HG03571 (cell line): ENCODE measurements around the gene ABO.
"Not testable (repeated sequence)": the region's sequence is repeated elsewhere in the genome, so short reads cannot be mapped to it uniquely, and the experiment has no call there.

Source experiments
- ATAC-seq: cut with Tn5 transposase; IDR thresholded peaks from one replicate; pipeline ENCODE4 v1.9.1; 2021; ENCODE audit not compliant: unreplicated experiment

ABO gene

GRCh38 chr9:133275105-133276000, at the start of gene ABO:
TSS of gene ABO (minus strand) at chr9:133275201.
- ATAC-seq, result no peak

DNA sequence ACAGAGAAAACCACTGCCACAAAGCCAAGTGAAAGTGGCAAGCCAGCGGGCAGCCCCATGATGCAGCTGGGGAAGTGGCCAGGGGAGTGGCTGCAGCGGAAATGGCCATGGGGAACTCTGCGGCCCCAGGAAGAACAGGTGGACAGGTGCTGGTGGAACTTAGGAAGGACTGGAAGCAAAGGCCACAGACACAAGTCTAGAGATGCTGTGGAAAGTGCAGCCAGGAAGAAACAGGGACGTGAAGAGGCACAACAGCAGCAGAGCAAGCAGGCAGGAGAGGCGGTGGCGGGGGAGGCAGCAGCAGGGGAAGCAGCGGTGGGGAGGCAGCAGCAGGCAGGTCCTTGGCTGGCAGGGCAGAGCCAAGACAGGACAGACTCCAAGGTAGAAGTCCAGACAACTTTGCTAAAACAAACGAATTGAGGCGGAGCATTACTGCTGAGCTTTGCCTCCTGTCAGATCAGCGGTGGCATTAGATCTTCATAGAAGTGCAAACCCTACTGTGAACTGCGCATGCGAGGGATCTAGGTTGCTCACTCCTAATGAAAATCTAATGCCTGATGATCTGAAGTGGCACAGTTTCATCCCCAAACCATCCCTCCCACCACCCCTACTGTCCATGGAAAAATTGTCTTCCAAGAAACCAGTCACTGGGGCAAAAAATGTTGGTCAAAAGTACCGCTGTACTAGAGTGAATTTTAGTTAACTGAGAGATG, 49.1 kb upstream of the ABO start:
- ATAC-seq, result no peak

DNA sequence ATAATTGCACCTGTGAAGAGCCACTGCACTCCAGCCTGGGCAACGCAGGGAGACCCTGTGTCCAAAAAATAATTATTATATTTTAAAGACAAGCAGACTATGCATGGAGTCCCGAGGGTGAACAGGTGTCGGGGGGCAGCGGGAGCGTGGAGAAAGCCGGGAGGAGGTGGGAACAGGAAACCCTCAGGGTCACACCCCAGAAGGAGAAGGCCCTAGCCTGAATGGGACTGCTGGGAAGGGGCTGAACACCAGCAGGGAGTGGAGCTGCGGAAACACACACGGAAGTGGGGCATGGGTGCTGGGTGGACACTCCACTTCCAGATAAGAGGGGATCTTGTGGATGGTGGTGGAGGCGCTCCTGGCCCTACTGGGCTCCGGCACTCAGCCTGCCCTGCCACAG, 48.2 kb upstream of the ABO start:
- no peak for ATAC-seq

- no peak for ATAC-seq
Observed at GRCh38 chr9:133322701-133323100, 47.7 kb upstream of the ABO start.

DNA sequence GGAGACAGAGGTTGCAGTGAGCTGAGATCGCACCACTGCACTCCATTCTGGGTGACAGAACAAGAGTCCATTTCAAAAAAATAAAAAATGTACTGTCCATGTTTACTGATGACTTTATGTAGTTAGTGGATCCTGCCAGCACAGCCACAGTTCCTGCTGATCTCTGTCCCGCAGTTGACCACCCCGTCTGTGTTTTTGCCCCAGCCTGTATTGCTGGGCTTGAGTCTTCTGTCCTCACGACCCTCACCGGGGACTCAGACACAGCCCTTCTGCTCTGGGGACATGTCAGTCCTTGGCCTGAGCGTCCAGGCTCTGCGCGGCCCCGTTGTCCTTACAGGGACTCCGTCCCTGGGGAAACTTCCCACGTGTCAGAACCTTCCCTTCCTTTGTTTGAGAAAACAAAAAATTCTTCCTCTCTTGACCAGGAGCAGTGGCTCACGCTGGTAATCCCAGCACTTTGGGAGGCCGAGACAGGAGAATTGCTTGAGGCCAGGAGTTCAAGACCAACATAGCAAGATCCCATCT, 46.5 kb upstream of the ABO start:
- ATAC-seq, result no peak

DNA sequence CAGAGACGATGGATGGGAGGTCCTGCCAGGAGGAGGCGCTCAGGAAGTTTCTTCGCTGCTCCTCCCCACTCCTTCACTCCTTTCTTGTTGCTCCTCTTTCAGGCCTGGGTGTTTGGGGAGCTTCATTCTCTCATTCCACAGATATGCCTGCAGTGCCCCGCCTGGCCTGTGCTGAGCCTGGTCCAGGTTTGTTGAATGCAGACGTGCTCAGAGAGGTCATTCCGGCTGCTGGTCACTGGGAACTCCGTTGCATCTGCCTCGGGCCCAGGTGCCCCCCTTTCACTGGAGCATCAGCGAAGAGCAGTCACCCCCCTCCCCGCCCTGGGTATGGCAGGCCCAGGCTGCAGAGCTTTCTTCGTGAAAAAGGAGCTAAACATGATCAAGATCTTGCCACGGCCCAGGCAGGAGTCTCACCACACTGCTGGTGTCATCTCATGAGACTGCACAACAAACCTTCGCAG, 45.5 kb upstream of the ABO start:
- ATAC-seq, result no peak

GRCh38 chr9:133317551-133317950, 42.5 kb upstream of the ABO start:
- not testable (repeated sequence) for ATAC-seq

DNA sequence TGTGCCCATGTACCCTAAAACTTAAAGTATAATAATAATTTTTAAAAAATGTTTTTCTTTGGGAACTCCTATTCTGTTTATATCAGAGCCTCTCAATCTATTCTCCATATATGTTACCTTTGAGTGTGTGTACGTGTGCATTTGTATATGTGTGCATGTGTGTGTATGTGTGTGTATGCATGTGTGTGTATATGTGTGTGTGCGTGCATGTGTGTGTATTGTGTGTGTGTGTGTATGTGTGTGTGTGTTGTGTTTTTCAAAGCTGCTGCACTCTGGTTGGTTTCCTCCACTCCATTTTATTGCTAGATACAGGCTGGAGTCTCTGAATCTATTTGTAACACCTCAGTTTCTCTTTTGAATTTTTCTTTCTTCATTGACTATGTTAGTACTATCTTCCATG, 41.0 kb upstream of the ABO start:
- ATAC-seq, result no peak

DNA sequence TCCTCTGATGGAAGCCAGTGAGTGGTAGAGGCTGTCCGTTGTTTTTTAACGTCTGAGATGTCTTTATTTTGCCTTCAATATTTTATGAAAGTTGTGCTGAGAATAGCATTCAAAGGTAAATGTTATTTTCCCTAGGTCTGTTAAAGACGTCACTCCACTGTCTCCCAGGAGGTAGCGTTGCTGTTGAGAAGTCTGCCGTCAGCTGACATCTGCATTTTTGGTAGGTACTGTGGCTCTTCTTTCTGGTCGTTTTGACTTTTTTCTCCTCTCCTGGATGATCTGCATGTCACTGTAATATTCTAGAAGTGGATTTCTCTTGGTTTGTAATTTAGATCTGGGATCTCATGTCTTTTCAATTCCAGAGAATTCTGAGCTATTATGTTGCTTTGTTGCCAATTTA, 34.6 kb upstream of the ABO start:
- no peak for ATAC-seq

DNA sequence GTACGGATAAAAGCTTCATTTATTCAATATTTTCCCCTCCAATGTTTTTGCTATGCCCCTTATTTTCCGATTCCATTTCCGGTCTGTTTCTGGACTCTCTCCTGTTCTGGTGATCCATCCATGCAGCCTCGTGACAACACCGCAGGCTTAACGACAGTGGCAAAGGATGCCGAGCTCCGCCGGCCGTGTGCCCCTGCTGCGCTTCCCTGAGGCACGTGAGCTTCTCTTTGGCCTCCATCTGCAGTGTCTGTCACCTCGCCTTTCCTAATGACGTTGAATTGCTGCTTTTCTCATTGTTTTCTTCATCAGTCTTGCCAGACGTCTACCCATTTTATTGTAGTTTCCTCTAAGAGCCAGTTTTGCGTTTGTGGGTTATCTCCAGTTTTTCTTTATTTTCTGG, 32.3 kb upstream of the ABO start:
- no peak for ATAC-seq

DNA sequence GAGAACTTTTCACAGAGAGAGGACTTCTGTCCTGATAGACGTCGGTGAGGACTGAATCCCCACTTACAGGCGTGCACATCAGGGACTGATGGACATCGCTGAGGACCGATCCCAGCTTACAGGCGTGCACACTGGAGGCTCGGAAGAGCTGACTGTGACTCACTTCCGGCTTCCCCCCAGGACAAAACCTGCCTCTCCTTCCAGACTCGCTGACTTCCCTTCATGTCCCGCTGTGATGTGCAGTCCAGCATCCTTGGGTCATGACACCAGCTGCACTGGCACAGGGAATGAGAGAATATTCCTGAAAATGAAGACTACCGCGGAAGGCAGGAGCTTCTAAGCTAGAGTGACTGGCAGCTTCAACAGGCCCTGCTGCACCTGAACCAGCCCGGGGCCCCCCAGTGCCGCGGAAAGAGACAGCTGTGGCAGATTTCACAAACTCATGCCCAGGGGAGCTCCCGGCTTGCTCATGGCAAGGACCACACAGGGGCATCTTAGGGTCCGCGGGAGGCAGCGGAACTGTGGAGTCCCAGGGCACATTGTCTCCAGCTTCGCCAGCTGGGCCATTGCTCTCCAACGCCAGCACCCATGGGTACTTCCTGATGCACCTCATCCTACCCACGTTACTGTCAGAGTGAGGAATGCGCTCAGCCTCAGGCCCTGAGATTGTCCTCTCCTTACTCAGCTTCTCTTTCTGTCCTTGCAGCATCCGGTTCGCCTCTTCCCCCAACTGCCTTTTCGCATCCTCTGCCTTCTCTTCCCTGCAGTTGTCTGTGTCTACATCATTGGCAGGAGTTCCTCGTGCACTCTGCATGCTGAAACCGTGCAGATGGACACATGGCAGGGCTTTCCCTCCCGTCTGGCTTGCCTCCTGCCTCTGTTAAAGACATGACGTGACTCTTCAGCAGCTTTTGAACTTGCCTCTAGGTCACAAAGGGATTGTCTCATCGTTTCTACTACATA, 31.5 kb upstream of the ABO start:
- no peak for ATAC-seq

GRCh38 chr9:133305731-133306130, 30.7 kb upstream of the ABO start:
- ATAC-seq, result no peak

GRCh38 chr9:133304477-133305377, 29.7 kb upstream of the ABO start:
- ATAC-seq, result no peak

DNA sequence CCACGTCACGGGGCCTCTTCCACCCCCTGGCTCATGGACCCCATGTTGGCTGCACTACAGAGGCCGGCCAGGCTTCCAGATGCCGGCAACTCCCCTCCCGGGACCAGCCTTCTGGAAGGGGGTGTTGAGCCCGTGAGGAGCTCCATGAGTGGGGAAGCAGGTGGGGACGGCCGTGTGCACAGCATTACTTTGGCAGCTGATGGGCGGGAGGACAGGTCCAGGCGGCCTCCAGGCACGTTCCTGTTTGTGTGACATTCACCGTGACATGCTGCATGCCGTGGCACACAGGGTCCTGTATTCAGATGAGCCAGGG, 29.1 kb upstream of the ABO start:
- ATAC-seq, result no peak

- no peak for ATAC-seq
Observed at GRCh38 chr9:133303266-133304157, 28.5 kb upstream of the ABO start.

- ATAC-seq, result no peak
Observed at GRCh38 chr9:133301253-133302230, 26.5 kb upstream of the ABO start.

- not testable (repeated sequence) for ATAC-seq
Observed at GRCh38 chr9:133299996-133300395, 25.0 kb upstream of the ABO start.

DNA sequence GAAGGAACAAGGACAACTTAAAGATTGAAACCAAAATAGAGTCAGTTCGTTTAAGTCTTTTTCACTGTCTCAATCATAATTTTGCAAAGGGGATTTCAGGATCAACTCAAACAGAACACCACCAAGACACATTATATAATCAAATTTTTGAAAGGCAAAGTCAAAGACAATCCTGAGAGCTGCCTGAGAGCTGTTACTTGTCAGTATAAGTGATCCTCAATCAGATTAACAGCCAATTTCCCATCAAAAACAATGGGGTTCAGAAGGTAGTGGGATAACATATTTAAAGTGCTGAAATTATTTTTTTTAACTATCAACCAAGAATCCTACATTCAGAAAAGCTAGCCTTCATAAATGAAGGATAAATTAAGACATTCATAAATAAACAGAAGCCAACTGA, 19.3 kb upstream of the ABO start:
- ATAC-seq, result no peak
